HEK293T (cell line): ENCODE results near the gene FZD7.

ENCODE experiments used
- BHLHE40 ChIP-seq: fragments of 450-650 bp; IDR thresholded peaks from 2 replicates; pipeline ENCODE4 v1.6.1; 2016; ENCODE audit warnings: mild to moderate bottlenecking, moderate library complexity, borderline replicate concordance
- CTBP1 ChIP-seq: fragments of 450-650 bp; IDR thresholded peaks from 2 replicates; pipeline ENCODE4 v1.6.1; 2016; ENCODE audit warnings: borderline replicate concordance
- ELF4 ChIP-seq: fragments of 450-650 bp; IDR thresholded peaks from 2 replicates; pipeline ENCODE4 v1.6.1; 2017; ENCODE audit warnings: antibody characterized with exemption
- FOXA1 ChIP-seq: fragments of 450-650 bp; IDR thresholded peaks from 2 replicates; pipeline ENCODE4 v1.6.1; 2016; ENCODE audit warnings: mild to moderate bottlenecking
- FOXK2 ChIP-seq: fragments of 450-650 bp; IDR thresholded peaks from 2 replicates; pipeline ENCODE4 v1.6.1; 2016; ENCODE audit warnings: mild to moderate bottlenecking
- HDGF ChIP-seq: fragments of 450-650 bp; IDR thresholded peaks from 2 replicates; pipeline ENCODE4 v1.6.1; 2017; ENCODE audit warnings: antibody characterized with exemption, borderline replicate concordance
- NFRKB ChIP-seq: fragments of 450-650 bp; IDR thresholded peaks from 2 replicates; pipeline ENCODE4 v1.6.1; 2016; ENCODE audit warnings: mild to moderate bottlenecking, moderate library complexity
- SP1 ChIP-seq: fragments of 450-650 bp; IDR thresholded peaks from 2 replicates; pipeline ENCODE4 v1.6.1; 2017
- SUZ12 ChIP-seq: fragments of 450-650 bp; IDR thresholded peaks from 2 replicates; pipeline ENCODE4 v1.6.1; 2016; ENCODE audit warnings: mild to moderate bottlenecking
- ZNF384 ChIP-seq: fragments of 450-650 bp; IDR thresholded peaks from 2 replicates; pipeline ENCODE4 v1.6.1; 2016

DNA sequence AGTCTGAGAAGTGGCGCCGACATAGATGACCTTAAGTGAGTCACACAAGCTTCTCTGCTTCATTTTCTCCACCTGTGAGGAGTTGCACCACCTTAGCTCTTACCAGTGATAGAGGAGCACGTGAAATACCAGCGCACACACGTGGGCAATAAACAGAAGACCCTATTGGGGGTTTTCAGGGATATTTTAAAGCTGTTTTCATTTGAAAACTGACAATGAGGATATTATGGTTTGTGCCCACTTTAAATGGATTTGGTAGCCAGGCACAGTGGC, 47.3 kb upstream of the FZD7 start:
- no peak for TF ChIP-seq HDGF
- TF ChIP-seq FOXK2: no peak
- no peak for TF ChIP-seq FOXA1
- no peak for TF ChIP-seq NFRKB
- TF ChIP-seq SP1: no peak
- TF ChIP-seq CTBP1: no peak
- no peak for TF ChIP-seq ZNF384
- no peak for TF ChIP-seq BHLHE40
- no peak for TF ChIP-seq ELF4
- no peak for TF ChIP-seq SUZ12
